ENCODE measurements around the gene HOXC12.

HOXC12 gene

GRCh38 chr12:53988541-53989226 is 34.0 kb downstream of the HOXC12 start:
- Histone ChIP-seq H3K9me3 (ENCODE audit: control insufficient read depth, insufficient read depth, low read depth, low read length) (peaks cover 6% of the 10 kb centered on the region; the same call in 1 of the 2 replicates), H3K4me3 (ENCODE audit: low read depth, low read length) (no peak overlapping the region; the same call in 1 of the 2 replicates), H3K36me3 (ENCODE audit: control insufficient read depth, insufficient read depth, low read length) (no peaks in the 10 kb centered on the region), H3K4me1 (ENCODE audit: control insufficient read depth, insufficient read depth, low read length) (no peaks in the 10 kb centered on the region), H3K27me3 (ENCODE audit: control insufficient read depth, insufficient read depth, low read length) (peaks cover 100% of the 10 kb centered on the region), H3K9ac (ENCODE audit: low read length) (peak overlapping the region; percentile 58), H3K27ac (ENCODE audit: low read depth, low read length) (no peak overlapping the region)

DNA sequence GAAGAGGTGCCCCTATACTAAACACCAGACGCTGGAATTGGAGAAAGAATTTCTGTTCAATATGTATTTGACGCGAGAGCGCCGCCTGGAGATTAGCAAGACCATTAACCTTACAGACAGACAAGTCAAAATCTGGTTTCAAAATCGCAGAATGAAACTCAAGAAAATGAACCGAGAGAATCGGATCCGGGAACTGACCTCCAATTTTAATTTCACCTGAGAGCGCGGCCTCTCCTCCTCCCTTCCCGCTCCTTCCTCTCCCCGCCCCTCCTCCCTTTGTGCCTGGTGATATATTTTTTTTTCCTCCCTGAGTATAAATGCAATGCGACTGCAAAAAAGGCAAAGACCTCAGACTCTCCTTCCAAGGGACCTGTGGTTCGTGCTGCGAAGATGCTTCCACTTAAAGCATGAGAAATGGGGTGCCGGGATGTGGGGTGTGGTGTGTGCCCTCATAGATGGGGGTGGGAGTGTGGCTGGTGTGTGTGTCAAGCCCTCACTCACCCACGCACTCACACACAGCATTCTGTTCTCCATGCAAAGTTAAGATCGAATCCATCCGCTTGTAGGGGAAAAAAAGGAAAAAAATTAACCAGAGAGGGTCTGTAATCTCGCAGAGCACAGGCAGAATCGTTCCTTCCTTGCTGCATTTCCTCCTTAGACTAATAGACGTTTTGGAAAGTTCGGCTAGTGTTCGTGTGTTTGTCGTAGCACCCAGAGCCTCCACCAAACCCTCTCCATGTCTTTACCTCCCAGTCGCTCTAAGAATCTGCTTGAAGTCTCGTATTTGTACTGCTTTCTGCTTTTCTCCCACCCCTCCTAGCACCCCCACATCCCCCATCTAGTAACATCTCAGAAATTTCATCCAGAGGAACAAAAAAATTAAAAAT is 34.8 kb downstream of the HOXC12 start:
- Histone ChIP-seq H3K9me3 (ENCODE audit: control insufficient read depth, insufficient read depth, low read depth, low read length) (peaks cover 6% of the 10 kb centered on the region; the same call in 1 of the 2 replicates), H3K9ac (ENCODE audit: low read length) (no peak overlapping the region), H3K4me3 (ENCODE audit: low read depth, low read length) (no peak overlapping the region), H3K27me3 (ENCODE audit: control insufficient read depth, insufficient read depth, low read length) (peaks cover 100% of the 10 kb centered on the region), H3K4me1 (ENCODE audit: control insufficient read depth, insufficient read depth, low read length) (no peaks in the 10 kb centered on the region), H3K36me3 (ENCODE audit: control insufficient read depth, insufficient read depth, low read length) (no peaks in the 10 kb centered on the region), H3K27ac (ENCODE audit: low read depth, low read length) (no peak overlapping the region)

DNA sequence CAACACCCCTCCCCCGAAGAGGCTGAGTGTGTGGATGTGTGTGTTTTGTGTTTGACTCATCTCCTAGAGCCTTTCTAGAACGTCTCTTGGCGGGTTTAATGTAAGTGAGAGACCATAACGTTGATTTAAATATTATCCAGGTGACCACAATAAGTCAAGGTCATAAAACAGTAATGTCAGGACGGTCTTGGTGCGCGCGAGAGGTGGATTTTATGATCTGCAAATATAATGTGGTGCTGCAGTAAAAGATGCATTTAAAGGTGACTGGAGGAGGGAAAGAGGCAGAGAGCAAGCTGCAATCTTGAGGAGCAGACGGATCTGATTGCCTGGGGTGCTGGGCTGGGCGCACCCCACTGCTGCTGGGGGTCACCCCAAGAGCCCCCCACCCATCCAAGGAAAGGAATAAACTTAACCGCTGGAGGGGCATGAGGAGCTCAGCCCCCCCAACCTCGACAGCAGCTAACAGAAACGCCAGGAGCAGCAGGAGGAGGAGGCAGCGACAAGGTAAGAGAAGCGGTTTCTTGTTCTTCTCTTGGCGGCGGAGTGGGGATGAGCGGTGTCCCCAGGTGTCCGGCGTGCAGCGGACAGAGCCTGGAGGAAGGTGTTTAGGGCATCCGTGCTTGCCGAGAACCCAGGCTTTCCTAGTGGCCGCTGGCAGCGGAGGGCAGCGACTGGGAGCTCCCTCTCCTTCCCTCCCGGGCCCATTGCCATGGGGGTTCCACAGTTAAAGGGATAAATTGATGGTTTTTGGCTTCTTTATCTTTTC is 35.8 kb downstream of the HOXC12 start:
- Histone ChIP-seq H3K9me3 (ENCODE audit: control insufficient read depth, insufficient read depth, low read depth, low read length) (peaks cover 2% of the 10 kb centered on the region; the same call in 1 of the 2 replicates), H3K27ac (ENCODE audit: low read depth, low read length) (no peak overlapping the region), H3K36me3 (ENCODE audit: control insufficient read depth, insufficient read depth, low read length) (no peaks in the 10 kb centered on the region), H3K27me3 (ENCODE audit: control insufficient read depth, insufficient read depth, low read length) (peaks cover 100% of the 10 kb centered on the region), H3K4me3 (ENCODE audit: low read depth, low read length) (peak overlapping the region; percentile 19), H3K4me1 (ENCODE audit: control insufficient read depth, insufficient read depth, low read length) (peaks cover 2% of the 10 kb centered on the region; the same call in 1 of the 2 replicates), H3K9ac (ENCODE audit: low read length) (peak overlapping the region; percentile 73)

GRCh38 chr12:53991077-53991460 is 36.4 kb downstream of the HOXC12 start:
- Histone ChIP-seq H3K4me3 (ENCODE audit: low read depth, low read length) (peak overlapping the region; percentile 19), H3K4me1 (ENCODE audit: control insufficient read depth, insufficient read depth, low read length) (peaks cover 5% of the 10 kb centered on the region; the same call in 1 of the 2 replicates), H3K9ac (ENCODE audit: low read length) (peak overlapping the region; percentile 73), H3K36me3 (ENCODE audit: control insufficient read depth, insufficient read depth, low read length) (no peaks in the 10 kb centered on the region), H3K9me3 (ENCODE audit: control insufficient read depth, insufficient read depth, low read depth, low read length) (no peaks in the 10 kb centered on the region), H3K27me3 (ENCODE audit: control insufficient read depth, insufficient read depth, low read length) (peaks cover 100% of the 10 kb centered on the region), H3K27ac (ENCODE audit: low read depth, low read length) (no peak overlapping the region)

DNA sequence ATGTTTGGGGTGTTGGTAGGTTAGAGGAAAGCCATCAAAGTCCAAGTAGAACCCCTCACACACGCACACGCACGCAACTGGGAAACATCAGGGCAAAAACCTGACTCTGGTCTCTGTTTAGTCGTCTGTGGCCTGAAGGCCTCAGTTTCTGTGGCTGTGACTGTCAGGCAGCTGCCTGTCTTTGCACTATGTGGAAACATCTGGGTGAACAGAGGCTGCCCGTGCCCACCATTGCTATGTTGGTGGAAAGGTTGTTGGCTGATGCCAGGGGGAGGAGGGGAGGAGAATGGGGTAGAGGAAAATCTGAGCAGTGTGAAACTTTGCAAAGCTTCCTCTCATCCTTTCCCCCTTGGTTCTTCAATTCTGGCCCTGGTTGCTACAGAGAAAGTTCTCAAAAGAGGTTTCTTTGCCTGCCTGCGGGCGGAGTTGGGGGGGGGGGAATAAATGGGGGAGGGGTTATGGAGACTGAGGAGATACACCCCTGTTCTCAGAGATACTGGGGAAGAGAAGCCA is 37.7 kb downstream of the HOXC12 start:
- no peak overlapping the region for H3K27ac ChIP-seq (ENCODE audit: low read depth, low read length)
- peaks cover 100% of the 10 kb centered on the region for H3K27me3 ChIP-seq (ENCODE audit: control insufficient read depth, insufficient read depth, low read length)
- no peak overlapping the region for H3K4me3 ChIP-seq (ENCODE audit: low read depth, low read length)
- H3K9me3 ChIP-seq (ENCODE audit: control insufficient read depth, insufficient read depth, low read depth, low read length) = no peaks in the 10 kb centered on the region
- peaks cover 5% of the 10 kb centered on the region; the same call in 1 of the 2 replicates for H3K4me1 ChIP-seq (ENCODE audit: control insufficient read depth, insufficient read depth, low read length)
- no peaks in the 10 kb centered on the region for H3K36me3 ChIP-seq (ENCODE audit: control insufficient read depth, insufficient read depth, low read length)
- peak overlapping the region; percentile 73 for H3K9ac ChIP-seq (ENCODE audit: low read length)

GRCh38 chr12:53993162-53994008 is 38.7 kb downstream of the HOXC12 start:
- no peak overlapping the region for H3K27ac ChIP-seq (ENCODE audit: low read depth, low read length)
- no peaks in the 10 kb centered on the region for H3K36me3 ChIP-seq (ENCODE audit: control insufficient read depth, insufficient read depth, low read length)
- peaks cover 100% of the 10 kb centered on the region for H3K27me3 ChIP-seq (ENCODE audit: control insufficient read depth, insufficient read depth, low read length)
- H3K9ac ChIP-seq (ENCODE audit: low read length) = peak overlapping the region; percentile 51
- peaks cover 5% of the 10 kb centered on the region; the same call in 1 of the 2 replicates for H3K4me1 ChIP-seq (ENCODE audit: control insufficient read depth, insufficient read depth, low read length)
- H3K9me3 ChIP-seq (ENCODE audit: control insufficient read depth, insufficient read depth, low read depth, low read length) = no peaks in the 10 kb centered on the region
- peak overlapping the region; percentile 44; the same call in 1 of the 2 replicates for H3K4me3 ChIP-seq (ENCODE audit: low read depth, low read length)

- no peaks in the 10 kb centered on the region for H3K36me3 ChIP-seq (ENCODE audit: control insufficient read depth, insufficient read depth, low read length)
- no peaks in the 10 kb centered on the region for H3K9me3 ChIP-seq (ENCODE audit: control insufficient read depth, insufficient read depth, low read depth, low read length)
- H3K27me3 ChIP-seq (ENCODE audit: control insufficient read depth, insufficient read depth, low read length) = peaks cover 100% of the 10 kb centered on the region
- H3K4me1 ChIP-seq (ENCODE audit: control insufficient read depth, insufficient read depth, low read length) = peaks cover 5% of the 10 kb centered on the region; the same call in 1 of the 2 replicates
- peak overlapping the region; percentile 51 for H3K9ac ChIP-seq (ENCODE audit: low read length)
- peak overlapping the region; percentile 44; the same call in 1 of the 2 replicates for H3K4me3 ChIP-seq (ENCODE audit: low read depth, low read length)
- no peak overlapping the region for H3K27ac ChIP-seq (ENCODE audit: low read depth, low read length)
These were observed 39.2 kb downstream of the HOXC12 start for GRCh38 chr12:53994009-53994263.

- H3K27me3 ChIP-seq (ENCODE audit: control insufficient read depth, insufficient read depth, low read length) = peaks cover 100% of the 10 kb centered on the region
- H3K9me3 ChIP-seq (ENCODE audit: control insufficient read depth, insufficient read depth, low read depth, low read length) = no peaks in the 10 kb centered on the region
- H3K36me3 ChIP-seq (ENCODE audit: control insufficient read depth, insufficient read depth, low read length) = no peaks in the 10 kb centered on the region
- no peak overlapping the region for H3K27ac ChIP-seq (ENCODE audit: low read depth, low read length)
- peaks cover 5% of the 10 kb centered on the region; the same call in 1 of the 2 replicates for H3K4me1 ChIP-seq (ENCODE audit: control insufficient read depth, insufficient read depth, low read length)
- H3K4me3 ChIP-seq (ENCODE audit: low read depth, low read length) = peak overlapping the region; percentile 44; the same call in 1 of the 2 replicates
- H3K9ac ChIP-seq (ENCODE audit: low read length) = peak overlapping the region; percentile 51
These were observed 39.7 kb downstream of the HOXC12 start for GRCh38 chr12:53994264-53995001.

GRCh38 chr12:53995002-53995377 is 40.3 kb downstream of the HOXC12 start:
- Histone ChIP-seq H3K9me3 (ENCODE audit: control insufficient read depth, insufficient read depth, low read depth, low read length) (no peaks in the 10 kb centered on the region), H3K36me3 (ENCODE audit: control insufficient read depth, insufficient read depth, low read length) (no peaks in the 10 kb centered on the region), H3K27ac (ENCODE audit: low read depth, low read length) (no peak overlapping the region), H3K9ac (ENCODE audit: low read length) (peak overlapping the region; percentile 51), H3K4me3 (ENCODE audit: low read depth, low read length) (peak overlapping the region; percentile 44), H3K27me3 (ENCODE audit: control insufficient read depth, insufficient read depth, low read length) (peaks cover 100% of the 10 kb centered on the region), H3K4me1 (ENCODE audit: control insufficient read depth, insufficient read depth, low read length) (peaks cover 5% of the 10 kb centered on the region; the same call in 1 of the 2 replicates)

Data from HUES6 (cell line).